CD4-positive, alpha-beta T cell treated with Interleukin-17A for 4 hours (primary cell): Measurements from ENCODE around the gene CDC34.
"Not testable (repeated sequence)": the region's sequence is repeated elsewhere in the genome, so short reads cannot be mapped to it uniquely, and the experiment has no call there.

Experiments used
- DNase-seq: peaks from one replicate; pipeline ENCODE4 v3.0.0-alpha.2; 2020; ENCODE audit warnings: mixed read lengths

The CDC34 gene

GRCh38 chr19:574658-575526 is 43.3 kb downstream of the CDC34 start:
- no peak for DNase-seq

- no peak for DNase-seq
Measured at GRCh38 chr19:575527-576506, 44.3 kb downstream of the CDC34 start.

GRCh38 chr19:576768-577438 is 45.3 kb downstream of the CDC34 start:
- DNase-seq, result no peak

DNA sequence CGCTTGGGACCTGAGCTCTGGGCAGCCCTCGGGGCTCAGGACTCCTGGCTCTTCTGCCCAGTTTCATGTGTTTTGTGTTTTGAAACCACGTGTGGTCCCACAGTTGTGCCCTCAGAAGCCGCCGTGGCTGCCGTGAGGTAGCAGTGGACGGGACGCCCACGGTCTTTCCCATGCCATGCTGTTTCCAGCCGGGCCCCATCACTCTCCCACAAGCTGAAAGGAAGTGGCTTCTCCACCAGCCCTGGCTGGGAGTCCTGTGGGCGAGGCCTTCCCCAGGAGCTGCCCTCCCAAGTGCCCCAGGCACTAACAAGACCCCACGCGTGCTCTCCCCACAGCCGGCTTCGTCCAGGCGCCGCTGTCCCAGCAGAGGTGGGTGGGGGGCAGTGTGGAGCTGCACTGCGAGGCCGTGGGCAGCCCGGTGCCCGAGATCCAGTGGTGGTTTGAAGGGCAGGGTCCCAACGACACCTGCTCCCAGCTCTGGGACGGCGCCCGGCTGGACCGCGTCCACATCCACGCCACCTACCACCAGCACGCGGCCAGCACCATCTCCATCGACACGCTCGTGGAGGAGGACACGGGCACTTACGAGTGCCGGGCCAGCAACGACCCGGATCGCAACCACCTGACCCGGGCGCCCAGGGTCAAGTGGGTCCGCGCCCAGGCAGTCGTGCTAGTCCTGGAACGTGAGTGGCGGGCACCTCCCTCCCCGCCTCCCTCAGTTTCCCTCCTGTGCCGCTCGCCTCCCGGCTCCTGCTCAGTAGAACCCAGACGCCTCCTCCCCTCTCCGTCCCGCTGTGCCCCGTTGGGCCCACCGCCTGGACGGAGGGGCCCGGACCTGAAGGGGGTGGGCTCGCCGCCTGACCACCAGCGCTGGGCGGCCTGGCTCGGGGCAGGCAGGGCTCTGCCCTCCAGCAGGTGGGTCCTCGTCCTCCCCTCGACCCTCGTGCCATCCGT is 46.2 kb downstream of the CDC34 start:
- no peak for DNase-seq

- DNase-seq, result no peak
Measured at GRCh38 chr19:579111-579841, 47.7 kb downstream of the CDC34 start.

DNA sequence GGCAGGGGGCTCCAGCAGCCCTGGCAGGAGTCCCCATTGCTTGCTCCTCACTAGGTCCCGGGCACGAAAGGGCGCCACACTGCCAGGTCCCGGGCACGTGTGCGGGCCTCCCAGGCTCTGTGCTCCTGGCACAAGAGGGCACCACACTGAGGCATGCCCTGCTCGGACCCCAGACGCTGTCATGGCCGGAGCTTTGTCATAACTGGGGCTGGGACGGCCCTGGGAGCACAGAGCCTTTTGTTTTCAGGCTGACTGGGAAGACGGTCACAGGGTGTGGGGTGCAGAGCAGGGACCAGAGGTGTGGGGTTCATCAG is 48.2 kb downstream of the CDC34 start:
- DNase-seq, result no peak

DNA sequence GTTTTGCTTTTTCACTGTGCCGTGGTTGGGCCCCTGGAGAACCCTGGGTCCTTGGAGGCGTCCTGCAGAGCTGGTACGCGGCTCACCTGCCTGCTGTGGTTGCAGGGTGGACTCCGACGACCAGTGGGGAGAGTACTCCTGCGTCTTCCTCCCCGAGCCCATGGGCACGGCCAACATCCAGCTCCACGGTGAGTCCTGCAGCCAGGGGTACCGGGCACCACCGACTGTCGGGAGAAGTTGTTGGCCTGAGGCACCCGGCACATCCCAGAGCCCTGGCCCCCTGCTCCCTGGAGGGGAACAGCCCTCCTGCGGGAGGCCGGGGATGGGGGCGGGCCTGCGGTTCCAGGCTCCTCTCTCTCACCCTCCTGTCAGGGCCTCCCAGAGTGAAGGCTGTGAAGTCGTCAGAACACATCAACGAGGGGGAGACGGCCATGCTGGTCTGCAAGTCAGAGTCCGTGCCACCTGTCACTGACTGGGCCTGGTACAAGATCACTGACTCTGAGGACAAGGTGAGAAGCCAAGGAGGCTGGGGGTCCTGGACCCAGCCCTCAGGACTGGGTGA is 48.8 kb downstream of the CDC34 start:
- DNase-seq, result no peak

GRCh38 chr19:581399-582111 is 50.0 kb downstream of the CDC34 start:
- DNase-seq, result no peak

- DNase-seq, result no peak
Measured at GRCh38 chr19:582497-583197, 51.1 kb downstream of the CDC34 start.

GRCh38 chr19:583198-583967 is 51.8 kb downstream of the CDC34 start:
- no peak for DNase-seq

- DNase-seq, result no peak
Measured at GRCh38 chr19:583968-584239, 52.3 kb downstream of the CDC34 start.

DNA sequence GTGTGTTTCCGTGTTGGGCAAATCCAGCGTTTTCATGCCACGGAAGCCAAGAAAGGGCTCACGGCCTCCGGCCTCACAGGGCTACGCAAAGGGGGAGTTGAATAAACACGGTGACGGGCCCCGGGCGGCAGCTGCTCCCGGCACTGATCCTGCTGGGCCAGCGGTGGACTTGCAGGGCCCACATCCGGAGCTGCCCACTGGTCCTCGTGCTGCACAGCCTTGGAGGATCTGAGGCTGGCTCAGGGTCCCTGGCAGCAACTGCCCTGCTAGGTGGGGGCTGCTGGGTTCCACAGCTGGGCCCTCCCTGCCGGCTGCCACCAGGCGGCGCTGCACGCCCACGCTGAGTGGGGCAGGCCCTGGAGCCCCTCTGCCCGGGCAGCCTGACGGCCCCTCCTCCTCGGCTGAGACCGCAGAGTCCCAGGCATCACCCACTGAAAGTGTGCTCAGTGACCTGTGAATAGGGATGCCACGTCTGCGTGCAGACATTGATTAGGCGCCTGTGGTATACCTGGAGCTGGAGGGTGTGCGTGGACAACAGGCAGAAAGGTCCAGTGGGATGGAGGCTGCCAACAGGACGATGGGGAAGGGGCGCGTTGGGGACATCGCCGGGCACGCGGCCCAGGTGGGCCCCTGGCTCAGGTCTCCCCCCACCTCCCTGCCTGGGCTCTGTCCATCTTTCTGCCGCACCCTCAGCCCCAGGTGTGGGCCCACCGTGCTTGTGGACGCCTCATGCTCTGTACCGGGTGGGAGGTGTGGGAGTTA is 52.9 kb downstream of the CDC34 start:
- peak; percentile 75 for DNase-seq

DNA sequence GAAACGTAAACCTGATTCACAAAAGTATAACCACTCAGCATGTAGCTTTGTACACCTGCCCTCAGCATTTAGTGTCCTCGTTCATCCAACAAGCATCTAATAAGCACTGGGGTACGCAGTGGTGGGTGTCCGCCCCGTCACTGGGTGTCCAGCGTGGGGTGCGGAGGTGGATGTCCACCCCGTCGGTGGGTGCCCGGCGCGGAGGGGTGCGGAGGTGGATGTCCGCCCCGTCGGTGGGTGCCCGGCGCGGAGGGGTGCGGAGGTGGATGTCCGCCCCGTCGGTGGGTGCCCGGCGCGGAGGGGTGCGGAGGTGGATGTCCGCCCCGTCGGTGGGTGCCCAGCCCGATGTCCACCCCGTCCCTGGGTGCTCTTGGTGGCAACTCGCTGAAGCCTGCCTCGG is 53.6 kb downstream of the CDC34 start:
- not testable (repeated sequence) for DNase-seq

- DNase-seq, result no peak
Measured at GRCh38 chr19:585551-586110, 54.1 kb downstream of the CDC34 start.

DNA sequence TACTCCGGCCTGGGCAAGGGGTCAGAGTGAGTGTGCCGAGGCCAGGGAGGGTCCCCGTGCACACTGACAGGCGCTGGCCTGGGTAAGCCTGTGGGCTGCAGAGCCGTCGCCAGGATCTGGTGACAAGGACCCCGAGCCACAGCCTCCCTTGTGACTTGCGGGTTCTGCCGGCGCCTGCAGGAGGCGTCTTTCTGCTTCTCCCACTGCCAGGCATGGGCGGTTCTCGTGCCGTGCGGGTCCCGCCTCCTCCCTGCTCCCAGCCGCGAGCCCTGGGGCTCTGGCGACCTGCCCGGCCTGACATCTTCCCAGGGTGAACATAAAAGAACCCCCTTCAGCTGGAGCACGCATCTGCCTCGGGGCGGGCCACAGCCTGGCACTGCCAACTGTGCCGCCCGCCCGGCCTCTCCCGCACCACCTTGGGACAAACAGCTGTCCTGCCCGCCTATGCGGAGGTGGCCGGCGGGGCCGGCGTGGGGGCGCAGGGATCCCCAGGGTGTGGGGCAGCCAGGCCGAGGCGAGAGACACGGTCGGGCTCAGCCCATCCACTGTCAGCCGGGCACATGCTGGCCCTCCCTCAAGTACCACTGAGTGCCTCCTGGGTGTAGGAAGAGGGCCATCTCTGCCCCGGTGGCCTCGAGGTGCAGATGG is 56.7 kb downstream of the CDC34 start:
- peak; percentile 74 for DNase-seq

GRCh38 chr19:588741-589692 is 57.5 kb downstream of the CDC34 start:
- DNase-seq, result no peak
